Liver (tissue), 9 donors: ENCODE measurements around the gene STPG4. TPM values are rescaled to one million over a fixed set of nuclear protein-coding genes. Genes with fewer than 3 reads are reported as not detected.

Source experiments
- DNase-seq: peaks from one replicate; pipeline ENCODE4 v3.0.0-alpha.2; 2017; ENCODE audit warnings: low spot score
- H3K27ac ChIP-seq, 2 donors: one replicate each; pipeline ENCODE4 v1.7.0; 2013; ENCODE audit warnings: inconsistent platforms in 2 of 2, low read length in 2 of 2, control low read depth in 1 of 2, low read depth in 1 of 2, mild to moderate bottlenecking in 1 of 2
- H3K27me3 ChIP-seq, 4 donors: one replicate each; pipeline versions ENCODE4 v1.6.1 to v1.7.0; 2013; ENCODE audit warnings: low read length in 3 of 4, inconsistent platforms in 1 of 4, mild to moderate bottlenecking in 1 of 4, moderate library complexity in 1 of 4; ENCODE audit not compliant: control insufficient read depth in 4 of 4, insufficient read depth in 4 of 4
- H3K36me3 ChIP-seq, 4 donors: one replicate each; pipeline versions ENCODE4 v1.6.1 to v1.7.0; 2013; ENCODE audit warnings: low read length in 3 of 4, mild to moderate bottlenecking in 3 of 4, low read depth in 1 of 4, moderate library complexity in 1 of 4; ENCODE audit not compliant: control insufficient read depth in 4 of 4, insufficient read depth in 3 of 4
- H3K4me1 ChIP-seq, 4 donors: one replicate each; pipeline versions ENCODE4 v1.6.1 to v1.7.0; 2013; ENCODE audit warnings: low read length in 3 of 4, mild to moderate bottlenecking in 3 of 4, moderate library complexity in 1 of 4; ENCODE audit not compliant: control insufficient read depth in 4 of 4, insufficient read depth in 4 of 4
- H3K4me3 ChIP-seq, 3 donors: one replicate each; pipeline versions ENCODE4 v1.6.1 to v1.7.0; 2013; ENCODE audit warnings: low read length in 3 of 3, control low read depth in 1 of 3, low read depth in 1 of 3, mild to moderate bottlenecking in 1 of 3
- H3K9ac ChIP-seq, 2 donors: one replicate each; pipeline ENCODE4 v1.7.0; 2013; ENCODE audit warnings: low read length in 2 of 2, mild to moderate bottlenecking in 2 of 2, moderate library complexity in 2 of 2, control low read depth in 1 of 2, low read depth in 1 of 2
- H3K9me3 ChIP-seq, 4 donors: one replicate each; pipeline versions ENCODE4 v1.6.1 to v1.7.0; 2013; ENCODE audit warnings: low read length in 3 of 4; ENCODE audit not compliant: control insufficient read depth in 4 of 4
- ATF3 ChIP-seq: IDR thresholded peaks from 2 replicates; pipeline ENCODE4 v1.6.1; 2016; ENCODE audit warnings: antibody characterized with exemption
- EGR1 ChIP-seq, 2 donors: IDR thresholded peaks; 2 replicates each; pipeline ENCODE4 v1.6.1; 2016 to 2018; ENCODE audit warnings: antibody characterized with exemption in 2 of 2, low read depth in 2 of 2
- FOXA2 ChIP-seq: IDR thresholded peaks from 2 replicates; pipeline ENCODE4 v1.6.1; 2016; ENCODE audit warnings: antibody characterized with exemption
- GABPA ChIP-seq, 2 donors: IDR thresholded peaks in 1 of 2; conservative IDR thresholded peaks in 1 of 2; 2 replicates each; pipeline ENCODE4 v1.6.1; 2016; ENCODE audit warnings: antibody characterized with exemption in 2 of 2, mild to moderate bottlenecking in 1 of 2, moderate library complexity in 1 of 2
- HNF4A ChIP-seq, 2 donors: conservative IDR thresholded peaks; 2 replicates each; pipeline ENCODE4 v1.6.1; 2016; ENCODE audit warnings: antibody characterized with exemption in 2 of 2, mild to moderate bottlenecking in 2 of 2
- HNF4G ChIP-seq: IDR thresholded peaks from 2 replicates; pipeline ENCODE4 v1.6.1; 2016; ENCODE audit warnings: antibody characterized with exemption
- JUND ChIP-seq, 2 donors: IDR thresholded peaks; 2 replicates each; pipeline ENCODE4 v1.6.1; 2016; ENCODE audit warnings: antibody characterized with exemption in 2 of 2
- NR2F2 ChIP-seq: IDR thresholded peaks from 2 replicates; pipeline ENCODE4 v1.6.1; 2016; ENCODE audit warnings: antibody characterized with exemption
- RAD21 ChIP-seq, 2 donors: IDR thresholded peaks; 2 replicates each; pipeline ENCODE4 v1.6.1; 2016; ENCODE audit warnings: antibody characterized with exemption in 2 of 2, mild to moderate bottlenecking in 2 of 2
- RXRA ChIP-seq, 2 donors: IDR thresholded peaks; 2 replicates each; pipeline ENCODE4 v1.6.1; 2017 to 2018; ENCODE audit warnings: antibody characterized with exemption in 2 of 2, mild to moderate bottlenecking in 1 of 2
- SP1 ChIP-seq: IDR thresholded peaks from 2 replicates; pipeline ENCODE4 v1.6.1; 2018; ENCODE audit warnings: antibody characterized with exemption, mild to moderate bottlenecking
- TAF1 ChIP-seq: conservative IDR thresholded peaks from 2 replicates; pipeline ENCODE4 v1.6.1; 2016; ENCODE audit warnings: antibody characterized with exemption, mild to moderate bottlenecking
- YY1 ChIP-seq: IDR thresholded peaks from 2 replicates; pipeline ENCODE4 v1.6.1; 2016; ENCODE audit warnings: antibody characterized with exemption, mild to moderate bottlenecking
- WGBS: extraction: QIAGEN DNeasy Blood & Tissue Kit; methylation state at CpG from one replicate; pipeline ENCODE4 v1.1.7; 2013; 5-methylcytosine and 5-hydroxymethylcytosine counted together
- polyA plus RNA-seq, 2 donors: library from polyadenylated mRNA; stranded (reverse) in 1 of 2; unstranded in 1 of 2; fragments of 200-250 nt in 1 of 2; fragments of >200 nt in 1 of 2; fragmentation: Nextera tagmentation in 1 of 2; extraction: Ambion mirVana in 1 of 2; gene quantifications; one replicate each; pipeline versions ENCODE4 v1.2.1 to v1.2.3, GENCODE V29; 2013 to 2015
- total RNA-seq, 2 donors: library from RNA; depleted of rRNA; stranded (reverse); fragments of >200 nt; gene quantifications; one replicate each; pipeline ENCODE4 v1.2.3, GENCODE V29; 2014
- TF ChIP-seq, protein P1 (sequence below): IDR thresholded peaks from 2 replicates; pipeline ENCODE4 v1.6.1; 2016; ENCODE audit warnings: antibody characterized with exemption
- TF ChIP-seq, protein P2 (sequence below): IDR thresholded peaks from 2 replicates; pipeline ENCODE4 v1.6.1; 2016; ENCODE audit warnings: antibody characterized with exemption, mild to moderate bottlenecking
- TF ChIP-seq, protein P3 (sequence below): fragments of 150-350 bp; IDR thresholded peaks from 2 replicates; pipeline ENCODE4 v1.5.1; 2017; ENCODE audit warnings: improper control_type of control experiment, low read depth, low read length; ENCODE audit not compliant: missing input control
- donor health status: healthy.
- donor health status: healthy.
- donor health status: healthy.
- donor health status: healthy.
- donor health status: healthy.

Gene STPG4
- total and polyA plus RNA-seq, 4 donors: 0.25 TPM; not detected in 3

DNA sequence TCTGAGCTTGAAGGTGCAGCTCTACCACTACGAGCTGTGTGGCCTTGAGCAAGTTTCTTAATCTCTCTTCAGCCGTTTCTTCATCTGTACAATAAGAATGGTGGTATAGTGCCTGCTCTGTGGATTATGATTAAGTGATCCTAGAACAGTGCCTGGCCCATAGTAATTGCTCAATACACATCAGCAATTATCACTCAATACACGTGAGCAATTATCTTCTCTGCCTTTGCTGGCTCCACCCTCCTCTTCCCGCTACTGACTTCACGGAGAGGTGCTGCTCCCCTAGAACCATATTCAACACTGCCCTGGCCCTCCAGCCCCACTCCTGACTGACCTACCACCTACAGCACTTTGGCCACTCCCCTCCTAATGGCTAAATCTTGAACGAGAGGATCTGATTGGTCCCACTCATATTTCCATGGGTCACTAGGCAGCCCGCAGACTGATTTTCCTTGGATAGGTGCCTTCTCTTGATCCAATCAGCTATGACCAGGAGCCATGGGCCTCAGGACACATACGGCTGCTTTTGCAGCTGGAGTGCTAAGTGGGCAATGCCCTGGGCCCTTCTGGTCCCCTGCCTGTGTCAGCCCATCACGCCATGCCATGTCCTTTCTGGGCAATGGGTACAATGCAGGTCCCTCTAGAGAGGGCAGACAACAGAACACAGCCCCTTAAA, 77.5 kb downstream of the STPG4 start:
- Histone ChIP-seq H3K27me3 (no peaks in the 10 kb centered on the region), H3K27ac (peak overlapping the region in 1 of 2 donors; percentile 9), H3K36me3 (peaks cover 0 to 4% (median 0%) of the 10 kb centered on the region in 4 donors), H3K9ac (no peak overlapping the region), H3K4me3 (no peak overlapping the region), H3K4me1 (peaks cover 11 to 36% (median 23%) of the 10 kb centered on the region in 4 donors), H3K9me3 (no peaks in the 10 kb centered on the region)
- TF ChIP-seq FOXA2 (no peak), RAD21 (IDR thresholded peaks at IDR 0.05) (no peak), RXRA (IDR thresholded peaks at IDR 0.05) (no peak), YY1 (no peak), JUND (IDR thresholded peaks at IDR 0.05) (no peak), HNF4G (no peak), NR2F2 (no peak), EGR1 (IDR thresholded peaks at IDR 0.05; ENCODE audit: low read depth in 2 of 2) (no peak), HNF4A (conservative IDR thresholded peaks at IDR 0.05) (no peak), SP1 (no peak), ATF3 (no peak), TAF1 (no peak)
- TF ChIP-seq, protein P1, sequence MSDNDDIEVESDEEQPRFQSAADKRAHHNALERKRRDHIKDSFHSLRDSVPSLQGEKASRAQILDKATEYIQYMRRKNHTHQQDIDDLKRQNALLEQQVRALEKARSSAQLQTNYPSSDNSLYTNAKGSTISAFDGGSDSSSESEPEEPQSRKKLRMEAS: no peak
- TF ChIP-seq, protein P2, sequence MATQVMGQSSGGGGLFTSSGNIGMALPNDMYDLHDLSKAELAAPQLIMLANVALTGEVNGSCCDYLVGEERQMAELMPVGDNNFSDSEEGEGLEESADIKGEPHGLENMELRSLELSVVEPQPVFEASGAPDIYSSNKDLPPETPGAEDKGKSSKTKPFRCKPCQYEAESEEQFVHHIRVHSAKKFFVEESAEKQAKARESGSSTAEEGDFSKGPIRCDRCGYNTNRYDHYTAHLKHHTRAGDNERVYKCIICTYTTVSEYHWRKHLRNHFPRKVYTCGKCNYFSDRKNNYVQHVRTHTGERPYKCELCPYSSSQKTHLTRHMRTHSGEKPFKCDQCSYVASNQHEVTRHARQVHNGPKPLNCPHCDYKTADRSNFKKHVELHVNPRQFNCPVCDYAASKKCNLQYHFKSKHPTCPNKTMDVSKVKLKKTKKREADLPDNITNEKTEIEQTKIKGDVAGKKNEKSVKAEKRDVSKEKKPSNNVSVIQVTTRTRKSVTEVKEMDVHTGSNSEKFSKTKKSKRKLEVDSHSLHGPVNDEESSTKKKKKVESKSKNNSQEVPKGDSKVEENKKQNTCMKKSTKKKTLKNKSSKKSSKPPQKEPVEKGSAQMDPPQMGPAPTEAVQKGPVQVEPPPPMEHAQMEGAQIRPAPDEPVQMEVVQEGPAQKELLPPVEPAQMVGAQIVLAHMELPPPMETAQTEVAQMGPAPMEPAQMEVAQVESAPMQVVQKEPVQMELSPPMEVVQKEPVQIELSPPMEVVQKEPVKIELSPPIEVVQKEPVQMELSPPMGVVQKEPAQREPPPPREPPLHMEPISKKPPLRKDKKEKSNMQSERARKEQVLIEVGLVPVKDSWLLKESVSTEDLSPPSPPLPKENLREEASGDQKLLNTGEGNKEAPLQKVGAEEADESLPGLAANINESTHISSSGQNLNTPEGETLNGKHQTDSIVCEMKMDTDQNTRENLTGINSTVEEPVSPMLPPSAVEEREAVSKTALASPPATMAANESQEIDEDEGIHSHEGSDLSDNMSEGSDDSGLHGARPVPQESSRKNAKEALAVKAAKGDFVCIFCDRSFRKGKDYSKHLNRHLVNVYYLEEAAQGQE: no peak
- DNase-seq: no peak
- 89% methylated on average over 9 of the region's 9 CpGs for WGBS

GRCh38 chr2:47076586-47077441, 78.3 kb downstream of the STPG4 start:
- H3K9ac ChIP-seq: no peak overlapping the region
- no peak overlapping the region for H3K4me3 ChIP-seq
- TF ChIP-seq, protein P3, sequence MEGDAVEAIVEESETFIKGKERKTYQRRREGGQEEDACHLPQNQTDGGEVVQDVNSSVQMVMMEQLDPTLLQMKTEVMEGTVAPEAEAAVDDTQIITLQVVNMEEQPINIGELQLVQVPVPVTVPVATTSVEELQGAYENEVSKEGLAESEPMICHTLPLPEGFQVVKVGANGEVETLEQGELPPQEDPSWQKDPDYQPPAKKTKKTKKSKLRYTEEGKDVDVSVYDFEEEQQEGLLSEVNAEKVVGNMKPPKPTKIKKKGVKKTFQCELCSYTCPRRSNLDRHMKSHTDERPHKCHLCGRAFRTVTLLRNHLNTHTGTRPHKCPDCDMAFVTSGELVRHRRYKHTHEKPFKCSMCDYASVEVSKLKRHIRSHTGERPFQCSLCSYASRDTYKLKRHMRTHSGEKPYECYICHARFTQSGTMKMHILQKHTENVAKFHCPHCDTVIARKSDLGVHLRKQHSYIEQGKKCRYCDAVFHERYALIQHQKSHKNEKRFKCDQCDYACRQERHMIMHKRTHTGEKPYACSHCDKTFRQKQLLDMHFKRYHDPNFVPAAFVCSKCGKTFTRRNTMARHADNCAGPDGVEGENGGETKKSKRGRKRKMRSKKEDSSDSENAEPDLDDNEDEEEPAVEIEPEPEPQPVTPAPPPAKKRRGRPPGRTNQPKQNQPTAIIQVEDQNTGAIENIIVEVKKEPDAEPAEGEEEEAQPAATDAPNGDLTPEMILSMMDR: no peak
- TF ChIP-seq FOXA2: no peak
- TF ChIP-seq RXRA (IDR thresholded peaks at IDR 0.05): peak in 1 of 2 donors; percentile 28
- peak; percentile 12 for TF ChIP-seq SP1
- no peak for TF ChIP-seq HNF4G
- no peak for TF ChIP-seq GABPA (IDR thresholded peaks at IDR 0.05 in 1 of 2, conservative IDR thresholded peaks at IDR 0.05 in 1 of 2)
- peak in 1 of 2 donors; percentile 12 for TF ChIP-seq HNF4A (conservative IDR thresholded peaks at IDR 0.05)
- TF ChIP-seq JUND (IDR thresholded peaks at IDR 0.05): peak in 1 of 2 donors; percentile 60
- TF ChIP-seq ATF3: no peak
- no peak for TF ChIP-seq TAF1
- no peaks in the 10 kb centered on the region for H3K9me3 ChIP-seq
- H3K27me3 ChIP-seq: no peaks in the 10 kb centered on the region
- H3K27ac ChIP-seq: peak overlapping the region; percentile 12 to 49
- H3K4me1 ChIP-seq: peaks cover 11 to 36% (median 23%) of the 10 kb centered on the region in 4 donors
- 70% methylated on average over 12 of the region's 12 CpGs for WGBS
- peaks cover 0 to 4% (median 0%) of the 10 kb centered on the region in 4 donors for H3K36me3 ChIP-seq
- DNase-seq: no peak
